Lower lobe of right lung (tissue), 2 donors: Measurements from ENCODE around the gene MEPCE. TPM values are rescaled to one million over a fixed set of nuclear protein-coding genes. Genes with fewer than 3 reads are reported as not detected.
A peak's percentile ranks its signal among the peaks of the same experiment; 100 is the strongest.

Experiments used
- ATAC-seq, 2 donors: fragments of 200-7000 bp; cut with Tn5 transposase; one replicate each; pipeline ENCODE4 v1.9.1; 2020 to 2022; ENCODE audit warnings: mild to moderate bottlenecking in 2 of 2, moderate library complexity in 2 of 2
- DNase-seq: peaks from one replicate; pipeline ENCODE4 v3.0.0-alpha.2; 2020
- H3K27ac ChIP-seq: fragments of 200-600 bp; one replicate; pipeline ENCODE4 v1.8.0; 2022
- H3K27me3 ChIP-seq: fragments of 200-600 bp; one replicate; pipeline ENCODE4 v1.8.0; 2022; ENCODE audit warnings: low read depth
- H3K36me3 ChIP-seq: fragments of 200-600 bp; one replicate; pipeline ENCODE4 v1.8.0; 2022; ENCODE audit warnings: mild to moderate bottlenecking
- H3K4me1 ChIP-seq: fragments of 200-600 bp; one replicate; pipeline ENCODE4 v1.8.0; 2022
- H3K4me3 ChIP-seq: fragments of 200-600 bp; one replicate; pipeline ENCODE4 v1.8.0; 2022; ENCODE audit warnings: mild to moderate bottlenecking
- H3K9me3 ChIP-seq: fragments of 200-600 bp; one replicate; pipeline ENCODE4 v1.8.0; 2022
- CTCF ChIP-seq: fragments of 200-600 bp; IDR thresholded peaks from one replicate; pipeline ENCODE4 v1.8.0; 2022; ENCODE audit warnings: antibody characterized with exemption, mild to moderate bottlenecking
- intact Hi-C: fragments of 100-400 bp; cut with DNase I; formaldehyde crosslinking; loops from one replicate; pipeline ENCODE4 v1.11.0; 2022
- total RNA-seq: library from RNA; stranded (reverse); fragmentation: NEBNext Ultra II Directional; extraction: Animal tissue kit (Norgen Biotek cat#: 25700); gene quantifications from one replicate; pipeline ENCODE4 v1.2.1, GENCODE V29; 2021
- donor health status: DM: no; HTN: yes; CAD: no; lungs with severe emphysema.

Gene MEPCE
- total RNA-seq, 1 donor from 2014 or later, result 36.3 TPM

DNA sequence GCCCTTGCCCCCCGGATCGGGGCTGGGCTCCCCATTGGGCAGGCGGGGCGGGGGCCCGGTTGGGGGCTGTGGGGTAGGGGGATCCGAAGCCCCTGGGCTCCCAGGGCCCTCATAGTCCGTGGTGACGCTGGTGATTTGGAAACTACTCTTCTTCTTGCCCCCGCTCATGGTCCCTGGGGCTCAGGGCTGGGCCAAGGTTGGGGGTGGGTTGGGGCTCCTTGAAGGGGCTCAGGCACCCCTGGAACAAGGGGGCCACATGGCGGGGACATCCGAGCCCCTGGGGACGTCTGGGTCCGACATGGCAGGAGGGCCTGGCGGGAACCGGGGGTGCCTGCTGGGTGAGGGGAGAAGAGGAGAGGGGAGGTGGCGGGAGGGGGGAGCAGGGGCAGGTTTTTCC, 48.2 kb downstream of the MEPCE start:
- Histone ChIP-seq H3K27me3 (no peaks in the 10 kb centered on the region), H3K4me1 (peaks cover 54% of the 10 kb centered on the region), H3K36me3 (peaks cover 28% of the 10 kb centered on the region), H3K27ac (peak overlapping the region; percentile 69), H3K4me3 (peak overlapping the region; percentile 82), H3K9me3 (no peaks in the 10 kb centered on the region)
- DNase-seq (no peak), ATAC-seq (no peak)
- intact Hi-C loops, result no loop called here
- no peak for TF ChIP-seq CTCF

DNA sequence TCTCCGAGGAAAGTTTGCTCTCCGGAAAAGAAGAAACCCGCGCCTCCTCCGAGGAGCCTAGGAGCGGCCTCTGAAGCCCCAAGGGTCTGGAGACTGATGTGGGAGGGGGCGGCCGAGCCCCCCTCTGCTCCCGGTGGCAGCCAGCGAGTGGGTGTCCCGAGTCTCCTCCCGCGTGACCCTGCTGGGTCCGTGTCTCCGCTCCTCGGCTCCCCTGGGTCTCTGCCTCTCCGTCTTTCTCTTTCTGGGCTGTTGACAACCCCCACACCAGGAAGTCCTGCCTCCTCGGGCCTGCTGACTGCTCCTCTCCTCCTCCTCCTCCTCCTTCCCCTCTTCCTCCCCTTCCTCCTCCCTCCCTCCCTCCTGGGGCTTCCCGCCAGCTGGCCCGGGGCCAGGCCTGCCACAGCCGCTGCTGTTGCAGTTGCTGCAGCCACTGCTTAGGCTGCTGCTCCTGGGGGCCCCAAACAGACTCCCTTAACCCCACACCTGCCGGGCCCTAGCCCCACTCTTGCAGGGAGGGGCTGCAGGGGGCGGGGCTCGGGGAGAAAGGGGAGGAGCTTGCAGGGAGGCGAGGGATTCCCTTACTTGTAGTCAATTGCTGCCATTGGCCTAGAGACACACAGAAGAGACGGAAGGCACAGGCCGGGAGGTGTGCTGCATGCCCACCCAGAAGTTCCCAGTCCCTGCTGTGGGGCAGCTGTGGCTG, 49.5 kb downstream of the MEPCE start, which contains the start of gene TSC22D4:
TSS of gene TSC22D4 (minus strand) at position 257 of the 703 bp plus-strand sequence. CDS start 1,176 bp downstream, outside the sequence.
- H3K4me3 ChIP-seq, result peak within 1 kb of the TSS; percentile 82
- intact Hi-C loops, result no loop called here
- ATAC-seq, result peak; percentile 94 to 95
- TF ChIP-seq CTCF, result no peak
- peak within 1 kb of the TSS; percentile 86 for H3K27ac ChIP-seq
- peaks cover 48% of the 10 kb centered on the region for H3K4me1 ChIP-seq
- H3K27me3 ChIP-seq, result no peaks in the 10 kb centered on the region
- H3K36me3 ChIP-seq, result peaks cover 15% of the 10 kb centered on the region
- H3K9me3 ChIP-seq, result no peaks in the 10 kb centered on the region
- peak; percentile 93 for DNase-seq

- Histone ChIP-seq H3K27ac (no peak overlapping the region), H3K27me3 (no peaks in the 10 kb centered on the region), H3K4me3 (no peak overlapping the region), H3K4me1 (peaks cover 34% of the 10 kb centered on the region), H3K9me3 (no peaks in the 10 kb centered on the region), H3K36me3 (peaks cover 4% of the 10 kb centered on the region)
- no peak for ATAC-seq
- no peak for TF ChIP-seq CTCF
- no peak for DNase-seq
- intact Hi-C loops, result no loop called here
Observed at GRCh38 chr7:100481466-100481865, 51.8 kb downstream of the MEPCE start.

GRCh38 chr7:100482728-100483089, 53.1 kb downstream of the MEPCE start:
- Histone ChIP-seq H3K9me3 (no peaks in the 10 kb centered on the region), H3K27ac (no peak overlapping the region), H3K4me3 (peak overlapping the region; percentile 63), H3K4me1 (peaks cover 22% of the 10 kb centered on the region), H3K27me3 (no peaks in the 10 kb centered on the region), H3K36me3 (no peaks in the 10 kb centered on the region)
- ATAC-seq (no peak), DNase-seq (no peak)
- no peak for TF ChIP-seq CTCF
- intact Hi-C loops, result no loop called here

GRCh38 chr7:100483090-100483721, 53.6 kb downstream of the MEPCE start:
- H3K27ac ChIP-seq, result no peak overlapping the region
- H3K9me3 ChIP-seq, result no peaks in the 10 kb centered on the region
- TF ChIP-seq CTCF, result peak; percentile 79
- no peaks in the 10 kb centered on the region for H3K36me3 ChIP-seq
- intact Hi-C loops, result no loop called here
- peak; percentile 81 for DNase-seq
- H3K4me3 ChIP-seq, result peak overlapping the region; percentile 63
- no peaks in the 10 kb centered on the region for H3K27me3 ChIP-seq
- H3K4me1 ChIP-seq, result peaks cover 22% of the 10 kb centered on the region
- ATAC-seq, result peak; percentile 72 to 85

Other genes with a start within 250 kb of the MEPCE start
- gene PVRIG, start 209.9 kb upstream of the MEPCE start, total RNA-seq, result not detected
- gene SPDYE3, start 122.1 kb upstream of the MEPCE start, total RNA-seq, result not detected
- 35.9 TPM for gene PILRB, start 71.7 kb upstream of the MEPCE start, total RNA-seq
- gene PILRA, start 56.3 kb upstream of the MEPCE start, total RNA-seq, result 48.7 TPM
- gene ZCWPW1, start 1.1 kb upstream of the MEPCE start, total RNA-seq, result 4.9 TPM
- 24.5 TPM for gene PPP1R35, start 6.7 kb downstream of the MEPCE start, total RNA-seq
- 1.7 TPM for gene SPACDR, start 34.4 kb downstream of the MEPCE start, total RNA-seq
- 53.6 TPM for gene TSC22D4, start 49.4 kb downstream of the MEPCE start, total RNA-seq
- gene NYAP1, start 54.1 kb downstream of the MEPCE start, total RNA-seq, result 1.1 TPM
- 22.9 TPM for gene AGFG2, start 109.4 kb downstream of the MEPCE start, total RNA-seq
- 10.6 TPM for gene SAP25, start 144.1 kb downstream of the MEPCE start, total RNA-seq
- gene LRCH4, start 156.3 kb downstream of the MEPCE start, total RNA-seq, result 80.3 TPM
- gene FBXO24, start 156.5 kb downstream of the MEPCE start, total RNA-seq, result 0.74 TPM
- gene PCOLCE, start 172.5 kb downstream of the MEPCE start, total RNA-seq, result 75.2 TPM
- gene MOSPD3, start 182.7 kb downstream of the MEPCE start, total RNA-seq, result 19.5 TPM
- 0.35 TPM for gene TFR2, start 211.7 kb downstream of the MEPCE start, total RNA-seq
- gene ACTL6B, start 226.6 kb downstream of the MEPCE start, total RNA-seq, result not detected
- 247 TPM for gene GNB2, start 243.9 kb downstream of the MEPCE start, total RNA-seq